Effector memory CD8-positive, alpha-beta T cell (primary cell): ENCODE results near the gene KMT2E.
A peak's percentile ranks its signal among the peaks of the same experiment; 100 is the strongest.
"Not testable (repeated sequence)": the region's sequence is repeated elsewhere in the genome, so short reads cannot be mapped to it uniquely, and the experiment has no call there.

Experiments used
- ATAC-seq: fragments of 150-1000 bp; cut with Tn5 transposase; replicated peaks from 2 replicates; pipeline ENCODE4 v1.10.0; 2021; ENCODE audit warnings: mild to moderate bottlenecking, moderate library complexity
- DNase-seq, 3 experiments: peaks; one replicate each; pipeline ENCODE4 v3.0.0; 2021
- H3K27ac Mint-ChIP-seq, 2 donors: one replicate each; pipeline ENCODE4 v1.8.0; 2022; ENCODE audit warnings: mild to moderate bottlenecking in 2 of 2, mixed read lengths in 2 of 2, moderate library complexity in 2 of 2
- H3K27me3 Mint-ChIP-seq, 2 donors: one replicate each; pipeline ENCODE4 v1.8.0; 2022; ENCODE audit warnings: mixed read lengths in 2 of 2
- H3K36me3 Mint-ChIP-seq: one replicate; pipeline ENCODE4 v1.8.0; 2022; ENCODE audit warnings: mild to moderate bottlenecking, moderate library complexity, mixed read lengths; ENCODE audit not compliant: insufficient read depth
- H3K4me1 Mint-ChIP-seq, 2 donors: one replicate each; pipeline ENCODE4 v1.8.0; 2022; ENCODE audit warnings: low read depth in 2 of 2, mixed read lengths in 2 of 2
- H3K4me3 Mint-ChIP-seq, 2 donors: one replicate each; pipeline ENCODE4 v1.8.0; 2022; ENCODE audit warnings: mild to moderate bottlenecking in 2 of 2, mixed read lengths in 2 of 2, moderate library complexity in 2 of 2
- H3K9me3 Mint-ChIP-seq, 2 donors: one replicate each; pipeline ENCODE4 v1.8.0; 2022; ENCODE audit warnings: mixed read lengths in 2 of 2

KMT2E gene

GRCh38 chr7:104975553-104975952, 38.5 kb upstream of the KMT2E start:
- H3K4me1 Mint-ChIP-seq, H3K9me3 Mint-ChIP-seq, H3K36me3 Mint-ChIP-seq, H3K27me3 Mint-ChIP-seq, ATAC-seq, DNase-seq, H3K27ac Mint-ChIP-seq, H3K4me3 Mint-ChIP-seq: not testable (repeated sequence)

GRCh38 chr7:104976966-104977636, 36.9 kb upstream of the KMT2E start:
- Mint-ChIP-seq H3K36me3 (no peaks in the 10 kb centered on the region), H3K27me3 (no peaks in the 10 kb centered on the region), H3K4me1 (peaks cover 0 to 4% of the 10 kb centered on the region in 2 donors), H3K4me3 (no peak overlapping the region), H3K9me3 (no peaks in the 10 kb centered on the region), H3K27ac (peak overlapping the region in 1 of 2 donors; percentile 63)
- ATAC-seq (no peak), DNase-seq (no peak)

GRCh38 chr7:104978460-104978859, 35.5 kb upstream of the KMT2E start:
- H3K9me3 Mint-ChIP-seq = no peaks in the 10 kb centered on the region
- H3K4me1 Mint-ChIP-seq = peaks cover 12 to 15% of the 10 kb centered on the region in 2 donors
- peak overlapping the region in 1 of 2 donors; percentile 16 for H3K27ac Mint-ChIP-seq
- H3K36me3 Mint-ChIP-seq = peaks cover 2% of the 10 kb centered on the region
- ATAC-seq = no peak
- no peak overlapping the region for H3K4me3 Mint-ChIP-seq
- no peaks in the 10 kb centered on the region for H3K27me3 Mint-ChIP-seq
- no peak for DNase-seq

GRCh38 chr7:104979167-104979841, 34.7 kb upstream of the KMT2E start:
- no peak for ATAC-seq
- H3K4me1 Mint-ChIP-seq = peaks cover 15 to 19% of the 10 kb centered on the region in 2 donors
- peaks cover 10% of the 10 kb centered on the region for H3K36me3 Mint-ChIP-seq
- H3K27ac Mint-ChIP-seq = peak overlapping the region in 1 of 2 donors; percentile 16
- no peaks in the 10 kb centered on the region for H3K9me3 Mint-ChIP-seq
- H3K4me3 Mint-ChIP-seq = no peak overlapping the region
- no peaks in the 10 kb centered on the region for H3K27me3 Mint-ChIP-seq
- DNase-seq = no peak

GRCh38 chr7:104980440-104980839, 33.6 kb upstream of the KMT2E start:
- DNase-seq (no peak), ATAC-seq (no peak)
- Mint-ChIP-seq H3K27me3 (no peaks in the 10 kb centered on the region), H3K4me3 (no peak overlapping the region), H3K9me3 (no peaks in the 10 kb centered on the region), H3K36me3 (peaks cover 11% of the 10 kb centered on the region), H3K4me1 (peaks cover 19 to 27% of the 10 kb centered on the region in 2 donors), H3K27ac (peak overlapping the region; percentile 22 to 50)

- Mint-ChIP-seq H3K4me3 (no peak overlapping the region), H3K4me1 (peaks cover 19 to 30% of the 10 kb centered on the region in 2 donors), H3K9me3 (no peaks in the 10 kb centered on the region), H3K27ac (peak overlapping the region; percentile 22 to 53), H3K27me3 (no peaks in the 10 kb centered on the region), H3K36me3 (peaks cover 11% of the 10 kb centered on the region)
- DNase-seq (no peak), ATAC-seq (peak; percentile 16)
These were observed 32.9 kb upstream of the KMT2E start for GRCh38 chr7:104980841-104981671.

GRCh38 chr7:104981672-104982037, 32.4 kb upstream of the KMT2E start:
- no peak for DNase-seq
- Mint-ChIP-seq H3K4me3 (no peak overlapping the region), H3K27ac (peak overlapping the region in 1 of 2 donors; percentile 53), H3K36me3 (peaks cover 13% of the 10 kb centered on the region), H3K9me3 (no peaks in the 10 kb centered on the region), H3K4me1 (peaks cover 21 to 35% of the 10 kb centered on the region in 2 donors), H3K27me3 (no peaks in the 10 kb centered on the region)
- ATAC-seq = no peak

GRCh38 chr7:104982308-104983075, 31.5 kb upstream of the KMT2E start:
- Mint-ChIP-seq H3K27ac (peak overlapping the region; percentile 99), H3K27me3 (no peaks in the 10 kb centered on the region), H3K36me3 (peaks cover 15% of the 10 kb centered on the region), H3K9me3 (no peaks in the 10 kb centered on the region), H3K4me3 (peak overlapping the region; percentile 93 to 96), H3K4me1 (peaks cover 21 to 38% of the 10 kb centered on the region in 2 donors)
- DNase-seq = no peak
- ATAC-seq = no peak

GRCh38 chr7:104983076-104983577, 30.9 kb upstream of the KMT2E start:
- peaks cover 21 to 39% of the 10 kb centered on the region in 2 donors for H3K4me1 Mint-ChIP-seq
- no peaks in the 10 kb centered on the region for H3K9me3 Mint-ChIP-seq
- H3K27me3 Mint-ChIP-seq = no peaks in the 10 kb centered on the region
- no peak for ATAC-seq
- DNase-seq = no peak
- H3K27ac Mint-ChIP-seq = peak overlapping the region; percentile 99
- H3K4me3 Mint-ChIP-seq = peak overlapping the region; percentile 93 to 96
- H3K36me3 Mint-ChIP-seq = peaks cover 19% of the 10 kb centered on the region

- H3K9me3 Mint-ChIP-seq = no peaks in the 10 kb centered on the region
- DNase-seq = peak; percentile 75 to 80 (median 76)
- peak overlapping the region; percentile 93 to 96 for H3K4me3 Mint-ChIP-seq
- peaks cover 19% of the 10 kb centered on the region for H3K36me3 Mint-ChIP-seq
- peaks cover 26 to 44% of the 10 kb centered on the region in 2 donors for H3K4me1 Mint-ChIP-seq
- ATAC-seq = peak; percentile 85
- H3K27me3 Mint-ChIP-seq = no peaks in the 10 kb centered on the region
- peak overlapping the region; percentile 99 for H3K27ac Mint-ChIP-seq
These were observed 30.1 kb upstream of the KMT2E start for GRCh38 chr7:104983578-104984539.

GRCh38 chr7:104984585-104985258, 29.3 kb upstream of the KMT2E start:
- Mint-ChIP-seq H3K9me3 (no peaks in the 10 kb centered on the region), H3K4me3 (peak overlapping the region; percentile 93 to 96), H3K36me3 (peaks cover 19% of the 10 kb centered on the region), H3K27me3 (no peaks in the 10 kb centered on the region), H3K27ac (peak overlapping the region; percentile 99), H3K4me1 (peaks cover 28 to 44% of the 10 kb centered on the region in 2 donors)
- ATAC-seq (no peak), DNase-seq (no peak)

- H3K27ac Mint-ChIP-seq = peak overlapping the region; percentile 99
- H3K36me3 Mint-ChIP-seq = peaks cover 21% of the 10 kb centered on the region
- ATAC-seq = no peak
- no peaks in the 10 kb centered on the region for H3K9me3 Mint-ChIP-seq
- no peak for DNase-seq
- no peak overlapping the region for H3K4me3 Mint-ChIP-seq
- peaks cover 28 to 44% of the 10 kb centered on the region in 2 donors for H3K4me1 Mint-ChIP-seq
- H3K27me3 Mint-ChIP-seq = no peaks in the 10 kb centered on the region
These were observed 28.8 kb upstream of the KMT2E start for GRCh38 chr7:104985259-104985617.
